ENCODE results near the gene ALDH7A1.

- TF ChIP-seq, protein P1, sequence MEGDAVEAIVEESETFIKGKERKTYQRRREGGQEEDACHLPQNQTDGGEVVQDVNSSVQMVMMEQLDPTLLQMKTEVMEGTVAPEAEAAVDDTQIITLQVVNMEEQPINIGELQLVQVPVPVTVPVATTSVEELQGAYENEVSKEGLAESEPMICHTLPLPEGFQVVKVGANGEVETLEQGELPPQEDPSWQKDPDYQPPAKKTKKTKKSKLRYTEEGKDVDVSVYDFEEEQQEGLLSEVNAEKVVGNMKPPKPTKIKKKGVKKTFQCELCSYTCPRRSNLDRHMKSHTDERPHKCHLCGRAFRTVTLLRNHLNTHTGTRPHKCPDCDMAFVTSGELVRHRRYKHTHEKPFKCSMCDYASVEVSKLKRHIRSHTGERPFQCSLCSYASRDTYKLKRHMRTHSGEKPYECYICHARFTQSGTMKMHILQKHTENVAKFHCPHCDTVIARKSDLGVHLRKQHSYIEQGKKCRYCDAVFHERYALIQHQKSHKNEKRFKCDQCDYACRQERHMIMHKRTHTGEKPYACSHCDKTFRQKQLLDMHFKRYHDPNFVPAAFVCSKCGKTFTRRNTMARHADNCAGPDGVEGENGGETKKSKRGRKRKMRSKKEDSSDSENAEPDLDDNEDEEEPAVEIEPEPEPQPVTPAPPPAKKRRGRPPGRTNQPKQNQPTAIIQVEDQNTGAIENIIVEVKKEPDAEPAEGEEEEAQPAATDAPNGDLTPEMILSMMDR (IDR thresholded peaks at IDR 0.05 in 8 of 11, conservative IDR thresholded peaks at IDR 0.05 in 3 of 11) = no peak
- TF ChIP-seq POLR2A (IDR thresholded peaks at IDR 0.05) = no peak
Measured at GRCh38 chr5:126631920-126632319, 36.9 kb upstream of the ALDH7A1 start.

All from spleen (tissue), 7 donors.